Measurements from ENCODE around the gene PNPLA1. TPM values are rescaled to one million over a fixed set of nuclear protein-coding genes. Genes with fewer than 3 reads are reported as not detected.

PNPLA1 gene
- total and polyA plus RNA-seq, 10 of the 15 experiments (the other 5 are each of a cell fraction or from before 2014, with no cell fraction given) = 0.04 TPM; not detected in 9

GRCh38 chr6:36357872-36358225 lies 88.0 kb downstream of the PNPLA1 start (continued):
- TF ChIP-seq NR2C2 (IDR thresholded peaks at IDR 0.05; ENCODE audit: borderline replicate concordance, control insufficient read depth, insufficient read length, low read depth) (no peak), RCOR1 (conservative IDR thresholded peaks at IDR 0.05; ENCODE audit: low read depth, low read length) (no peak), ZNF592 (IDR thresholded peaks at IDR 0.05) (peak; percentile 65; the same call in 1 of the 2 replicates), BMI1 (IDR thresholded peaks at IDR 0.05; ENCODE audit: borderline replicate concordance) (0 out of 2 replicates have a peak, but pooled peaks have one; percentile 30), NFIC (IDR thresholded peaks at IDR 0.05; ENCODE audit: low read depth, low read length) (no peak), ASH2L (IDR thresholded peaks at IDR 0.05; ENCODE audit: borderline replicate concordance, low read depth) (no peak), ZNF217 (IDR thresholded peaks at IDR 0.05) (no peak), IRF4 (IDR thresholded peaks at IDR 0.05; ENCODE audit: low read depth, low read length) (peak; percentile 31; the same call in 1 of the 2 replicates), BRCA1 (IDR thresholded peaks at IDR 0.05; ENCODE audit: low read depth, low read length) (no peak), MYB (IDR thresholded peaks at IDR 0.05; ENCODE audit: borderline replicate concordance, low read depth, low read length) (peak; percentile 74; the same call in 1 of the 2 replicates), RBBP5 (conservative IDR thresholded peaks at IDR 0.05) (no peak), KLF5 (IDR thresholded peaks at IDR 0.05; ENCODE audit: partially characterized antibody) (no peak), HSF1 (IDR thresholded peaks at IDR 0.05; ENCODE audit: low read depth, low read length) (no peak), ZNF24 (IDR thresholded peaks at IDR 0.05) (no peak), CREM (IDR thresholded peaks at IDR 0.05; ENCODE audit: low read depth) (peak; percentile 73), IKZF2 (IDR thresholded peaks at IDR 0.05) (peak; percentile 90 to 91), ZNF622 (IDR thresholded peaks at IDR 0.05) (no peak), YBX1 (IDR thresholded peaks at IDR 0.05) (0 out of 2 replicates have a peak, but pooled peaks have one; percentile 10), NBN (IDR thresholded peaks at IDR 0.05) (peak; percentile 91), KDM1A (IDR thresholded peaks at IDR 0.05; ENCODE audit: borderline replicate concordance) (no peak), SKIL (IDR thresholded peaks at IDR 0.05; ENCODE audit: low read depth, poor library complexity, severe bottlenecking) (peak; percentile 100), SUZ12 (IDR thresholded peaks at IDR 0.05; ENCODE audit: unreplicated experiment) (no peak), SMC3 (IDR thresholded peaks at IDR 0.05; ENCODE audit: borderline replicate concordance, low read length) (no peak)
